Measurements from ENCODE around the gene BICD2.
A peak's percentile ranks its signal among the peaks of the same experiment; 100 is the strongest.

BICD2 gene

GRCh38 chr9:92711844-92712243 is 52.8 kb downstream of the BICD2 start:
- no peak for DNase-seq

GRCh38 chr9:92711146-92711545 is 53.5 kb downstream of the BICD2 start:
- no peak for DNase-seq

- DNase-seq: no peak
Observed at GRCh38 chr9:92710368-92710767, 54.3 kb downstream of the BICD2 start.

GRCh38 chr9:92709954-92710353 is 54.7 kb downstream of the BICD2 start:
- no peak for DNase-seq

GRCh38 chr9:92709240-92709639 is 55.4 kb downstream of the BICD2 start:
- DNase-seq: no peak

GRCh38 chr9:92707530-92707929 is 57.1 kb downstream of the BICD2 start:
- no peak for DNase-seq

GRCh38 chr9:92706218-92706940 is 58.3 kb downstream of the BICD2 start:
- peak; percentile 22 to 27 for DNase-seq

GRCh38 chr9:92704528-92704927 is 60.1 kb downstream of the BICD2 start:
- DNase-seq: no peak

GRCh38 chr9:92696619-92697018 is 68.0 kb downstream of the BICD2 start:
- no peak for DNase-seq

GRCh38 chr9:92686954-92687353 is 77.7 kb downstream of the BICD2 start:
- peak; percentile 18 to 37 for DNase-seq

- no peak for DNase-seq
Observed at GRCh38 chr9:92685022-92685421, 79.6 kb downstream of the BICD2 start.

- DNase-seq: no peak
Observed at GRCh38 chr9:92682269-92682668, 82.4 kb downstream of the BICD2 start.

- DNase-seq: no peak
Observed at GRCh38 chr9:92680166-92681119, 84.2 kb downstream of the BICD2 start.

- DNase-seq: no peak
Observed at GRCh38 chr9:92679413-92680165, 85.0 kb downstream of the BICD2 start.

- peak; percentile 22 to 35 for DNase-seq
Observed at GRCh38 chr9:92671323-92671722, 93.3 kb downstream of the BICD2 start.

- peak; percentile 97 for DNase-seq
Observed at GRCh38 chr9:92669890-92670708, 94.5 kb downstream of the BICD2 start, which contains the start of gene IPPK. IPPK (minus strand) TSS chr9:92670131; CDS start chr9:92669988, 143 bp downstream.

GRCh38 chr9:92669527-92669889 is 95.1 kb downstream of the BICD2 start:
- DNase-seq: peak in 1 of 2 experiments; percentile 8

- no peak for DNase-seq
Observed at GRCh38 chr9:92668746-92669526, 95.7 kb downstream of the BICD2 start.

GRCh38 chr9:92666912-92667532 is 97.6 kb downstream of the BICD2 start:
- DNase-seq: no peak

GRCh38 chr9:92666236-92666635 is 98.4 kb downstream of the BICD2 start:
- no peak for DNase-seq

- DNase-seq: no peak
Observed at GRCh38 chr9:92665836-92666235, 98.8 kb downstream of the BICD2 start.

All from SHP77 (cell line).